Endothelial cell of umbilical vein (primary cell): ENCODE results near the gene PTPN23. TPM values are rescaled to one million over a fixed set of nuclear protein-coding genes. Genes with fewer than 3 reads are reported as not detected.

Experiments used
- BruUV-seq: library from RNA; stranded (reverse); fragments of 400-500 nt; replicated peaks from 2 replicates; lab custom pipeline; 2021; lab: Mats Ljungman, UMichigan
- CTCF ChIA-PET: fragments of 300-600, 350-600 bp; sonication (Branson Sonifier 250); formaldehyde crosslinking; loops from one replicate; lab custom pipeline; 2021; ENCODE audit warnings: antibody characterized with exemption, inconsistent platforms; lab: Charles Lee
- POLR2A ChIA-PET: fragments of 300-600, 350-600 bp; sonication (Branson Sonifier 250); formaldehyde crosslinking; loops from one replicate; lab custom pipeline; 2021; ENCODE audit warnings: antibody characterized with exemption, inconsistent platforms; lab: Charles Lee
- DNase-seq: peaks from one replicate; pipeline ENCODE4 v3.0.0-alpha.2; 2011; ENCODE audit warnings: low read depth, low spot score
- FAIRE-seq: peaks from 2 replicates; lab custom pipeline; 2011; peaks lifted over from hg19 to GRCh38; lab: Jason Lieb, UNC
- H2AFZ ChIP-seq: 2 replicates; pipeline ENCODE4 v1.6.0; 2012; ENCODE audit warnings: low read depth, low read length, control low read depth, inconsistent platforms
- H3K27ac ChIP-seq: 2 replicates; pipeline ENCODE4 v1.5.1; 2011; ENCODE audit warnings: low read depth, mild to moderate bottlenecking, control low read depth, low read length, moderate library complexity; ENCODE audit not compliant: insufficient read depth
- H3K27me3 ChIP-seq, 2 experiments: 2 replicates each; pipeline versions ENCODE4 v1.6.0 to v1.6.1; 2011; ENCODE audit warnings: low read length in 2 of 2, mixed read lengths in 1 of 2; ENCODE audit not compliant: control insufficient read depth in 2 of 2, insufficient read depth in 2 of 2
- H3K36me3 ChIP-seq, 2 experiments: 2 replicates in 1 of 2; 3 replicates in 1 of 2; pipeline ENCODE4 v1.5.1; 2011; ENCODE audit warnings: low read length in 2 of 2, mild to moderate bottlenecking in 1 of 2, moderate library complexity in 1 of 2; ENCODE audit not compliant: control insufficient read depth in 2 of 2, insufficient read depth in 2 of 2; ENCODE audit errors: extremely low read depth in 1 of 2
- H3K4me1 ChIP-seq: 3 replicates; pipeline ENCODE4 v1.5.1; 2011; ENCODE audit warnings: mild to moderate bottlenecking, low read length; ENCODE audit not compliant: control insufficient read depth, insufficient read depth; ENCODE audit errors: extremely low read depth
- H3K4me2 ChIP-seq: 2 replicates; pipeline ENCODE4 v1.6.1; 2011; ENCODE audit warnings: low read length, control low read depth, mixed read lengths; ENCODE audit not compliant: insufficient read depth
- H3K4me3 ChIP-seq, 3 experiments: fragments of 200-600 bp in 1 of 3; sonication (generic), shearing (Covaris generic) in 1 of 3; replicated peaks in 1 of 3; 2 replicates each; pipeline ENCODE4 v1.5.1; 2011 to 2016; ENCODE audit warnings: control low read depth in 3 of 3, low read length in 3 of 3, mild to moderate bottlenecking in 2 of 3, inconsistent platforms in 1 of 3, low read depth in 1 of 3, moderate library complexity in 1 of 3; ENCODE audit not compliant: insufficient read depth in 1 of 3
- H3K79me2 ChIP-seq: 2 replicates; pipeline ENCODE4 v1.6.0; 2012; ENCODE audit warnings: low read length, inconsistent platforms; ENCODE audit not compliant: control insufficient read depth, insufficient read depth
- H3K9ac ChIP-seq: replicated peaks from 2 replicates; pipeline ENCODE3; 2011; ENCODE audit warnings: low read length, control low read depth; ENCODE audit not compliant: insufficient read depth; ENCODE audit errors: extremely low read depth
- H3K9me1 ChIP-seq: replicated peaks from 3 replicates; pipeline ENCODE4 v1.6.0; 2011; ENCODE audit warnings: mild to moderate bottlenecking, low read length; ENCODE audit not compliant: control insufficient read depth, insufficient read depth; ENCODE audit errors: extremely low read depth
- H3K9me3 ChIP-seq: replicated peaks from 2 replicates; pipeline ENCODE4 v1.5.1; 2012; ENCODE audit warnings: low read length, inconsistent platforms; ENCODE audit not compliant: control insufficient read depth, insufficient read depth
- H4K20me1 ChIP-seq: replicated peaks from 2 replicates; pipeline ENCODE3; 2011; ENCODE audit warnings: mild to moderate bottlenecking, low read length; ENCODE audit not compliant: control insufficient read depth, insufficient read depth; ENCODE audit errors: extremely low read depth
- EZH2 ChIP-seq: IDR thresholded peaks from 2 replicates; pipeline ENCODE4 v1.6.1; 2012; ENCODE audit warnings: borderline replicate concordance, low read depth, mild to moderate bottlenecking, moderate library complexity, low read length, inconsistent platforms; ENCODE audit not compliant: severe bottlenecking
- FOS ChIP-seq: IDR thresholded peaks from 2 replicates; pipeline ENCODE4 v1.6.1; 2011; ENCODE audit warnings: mild to moderate bottlenecking, low read length, moderate library complexity, borderline replicate concordance; ENCODE audit not compliant: insufficient read depth
- GATA2 ChIP-seq: IDR thresholded peaks from 2 replicates; pipeline ENCODE4 v1.7.0; 2011; ENCODE audit warnings: low read depth, mild to moderate bottlenecking, moderate library complexity, mixed read lengths, low read length; ENCODE audit not compliant: insufficient read length, insufficient read depth
- JUN ChIP-seq: IDR thresholded peaks from 2 replicates; pipeline ENCODE4 v1.6.1; 2011; ENCODE audit warnings: borderline replicate concordance, low read depth; ENCODE audit not compliant: insufficient read length, insufficient read depth
- MYC ChIP-seq: IDR thresholded peaks from one replicate; pipeline ENCODE4 v1.6.1; 2011; ENCODE audit warnings: mild to moderate bottlenecking, low read depth, low read length
- POLR2A ChIP-seq: IDR thresholded peaks from 2 replicates; pipeline ENCODE4 v1.6.1; 2012; ENCODE audit warnings: low read depth, mild to moderate bottlenecking, control low read depth, low read length
- POLR2AphosphoS5 ChIP-seq: IDR thresholded peaks from 2 replicates; pipeline ENCODE4 v1.6.1; 2012; ENCODE audit warnings: low read depth, mild to moderate bottlenecking, control low read depth, low read length, moderate library complexity; ENCODE audit not compliant: insufficient read depth
- dilution Hi-C: fragments of 300-500 bp; cut with MboI; formaldehyde crosslinking; loops from one replicate; pipeline ENCODE4 v1.15.0; 2019; ENCODE audit warnings: low sequenced_read_pairs; ENCODE audit not compliant: extremely low pct_ligation_motif_present
- intact Hi-C: fragments of 100-400 bp; cut with micrococcal nuclease; formaldehyde crosslinking; loops from one replicate; pipeline ENCODE4 v1.10.0; 2022
- polyA plus RNA-seq, 4 experiments: library from polyadenylated mRNA; depleted of rRNA in 3 of 4; stranded (reverse) in 3 of 4; unstranded in 1 of 4; fragments of >200 nt; gene quantifications; 2 replicates each; pipeline versions ENCODE4 v1.2.1 to v1.2.3, GENCODE V29; 2011 to 2012; ENCODE audit warnings: missing spikeins in 1 of 4
- total RNA-seq: library from RNA; stranded (reverse); gene quantifications from 2 replicates; pipeline ENCODE4 v1.2.3, GENCODE V29; 2021
- TF ChIP-seq, protein P1 (sequence below), 2 donors: IDR thresholded peaks; 1 replicate in 1 of 2; 2 replicates in 1 of 2; pipeline ENCODE4 v1.5.1; 2011; ENCODE audit warnings: low read length in 2 of 2, mild to moderate bottlenecking in 2 of 2, moderate library complexity in 2 of 2, control low read depth in 1 of 2, inconsistent platforms in 1 of 2, low read depth in 1 of 2; ENCODE audit not compliant: insufficient read depth in 1 of 2; ENCODE audit errors: extremely low read depth in 1 of 2
- TF ChIP-seq, protein P2 (sequence below): IDR thresholded peaks from 2 replicates; pipeline ENCODE4 v1.6.1; 2011; ENCODE audit not compliant: insufficient read depth, insufficient read length

Gene PTPN23
- total and polyA plus RNA-seq, 2 donors (not counting 3 experiments of a cell fraction or from before 2014, with no cell fraction given): 8.5 to 63.5 TPM

DNA sequence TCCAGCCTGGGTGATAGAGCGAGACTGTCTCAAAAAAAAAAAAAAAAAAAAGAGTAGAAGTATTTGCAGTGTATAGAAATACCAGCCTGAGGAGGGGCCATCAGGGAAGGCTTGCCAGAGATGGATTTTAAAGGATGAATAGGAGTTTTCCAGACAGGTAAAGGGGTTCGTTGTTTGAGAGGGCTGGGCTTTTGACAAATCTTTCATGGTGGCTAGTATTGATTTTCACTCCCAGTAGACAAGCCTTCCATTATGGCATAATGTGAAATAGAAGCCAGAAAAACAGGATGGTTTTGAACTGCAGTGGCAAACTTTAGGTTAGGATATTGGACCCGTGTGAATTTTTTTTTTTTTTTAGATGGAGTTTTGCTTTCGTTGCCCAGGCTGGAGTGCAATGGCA is 3.6 kb downstream of the PTPN23 start:
- Histone ChIP-seq H3K27me3 (no peaks in the 10 kb centered on the region), H3K4me2 (no peak overlapping the region), H3K9me1 (no peaks in the 10 kb centered on the region), H3K4me3 (no peak overlapping the region), H3K79me2 (peaks cover 73% of the 10 kb centered on the region), H3K4me1 (peaks cover 12% of the 10 kb centered on the region), H3K9ac (no peak overlapping the region), H2AFZ (no peak overlapping the region), H4K20me1 (peaks cover 2% of the 10 kb centered on the region), H3K9me3 (no peaks in the 10 kb centered on the region), H3K27ac (no peak overlapping the region), H3K36me3 (no peaks in the 10 kb centered on the region)
- intact Hi-C loops: loop anchor here (5.0 kb wide), 2 partner anchors 102 to 222 kb away; partner anchors contain the start of genes KIF9, KLHL18 and SETD2
- dilution Hi-C loops: no loop called here
- DNase-seq (no peak), FAIRE-seq (no peak)
- ChIA-PET CTCF (no interaction called here), POLR2A (interaction anchor here (0.6 kb wide), 1 partner anchor 9 kb away, joined by 3 read pairs; no protein-coding TSS in a partner anchor)
- BruUV-seq: no TSS peak
- no peak for TF ChIP-seq EZH2
- TF ChIP-seq POLR2AphosphoS5: no peak
- TF ChIP-seq GATA2: no peak
- TF ChIP-seq, protein P1, sequence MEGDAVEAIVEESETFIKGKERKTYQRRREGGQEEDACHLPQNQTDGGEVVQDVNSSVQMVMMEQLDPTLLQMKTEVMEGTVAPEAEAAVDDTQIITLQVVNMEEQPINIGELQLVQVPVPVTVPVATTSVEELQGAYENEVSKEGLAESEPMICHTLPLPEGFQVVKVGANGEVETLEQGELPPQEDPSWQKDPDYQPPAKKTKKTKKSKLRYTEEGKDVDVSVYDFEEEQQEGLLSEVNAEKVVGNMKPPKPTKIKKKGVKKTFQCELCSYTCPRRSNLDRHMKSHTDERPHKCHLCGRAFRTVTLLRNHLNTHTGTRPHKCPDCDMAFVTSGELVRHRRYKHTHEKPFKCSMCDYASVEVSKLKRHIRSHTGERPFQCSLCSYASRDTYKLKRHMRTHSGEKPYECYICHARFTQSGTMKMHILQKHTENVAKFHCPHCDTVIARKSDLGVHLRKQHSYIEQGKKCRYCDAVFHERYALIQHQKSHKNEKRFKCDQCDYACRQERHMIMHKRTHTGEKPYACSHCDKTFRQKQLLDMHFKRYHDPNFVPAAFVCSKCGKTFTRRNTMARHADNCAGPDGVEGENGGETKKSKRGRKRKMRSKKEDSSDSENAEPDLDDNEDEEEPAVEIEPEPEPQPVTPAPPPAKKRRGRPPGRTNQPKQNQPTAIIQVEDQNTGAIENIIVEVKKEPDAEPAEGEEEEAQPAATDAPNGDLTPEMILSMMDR (IDR thresholded peaks at IDR 0.05; ENCODE audit: extremely low read depth in 1 of 2, insufficient read depth in 1 of 2, low read depth in 1 of 2, low read length in 2 of 2): no peak
- TF ChIP-seq, protein P2, sequence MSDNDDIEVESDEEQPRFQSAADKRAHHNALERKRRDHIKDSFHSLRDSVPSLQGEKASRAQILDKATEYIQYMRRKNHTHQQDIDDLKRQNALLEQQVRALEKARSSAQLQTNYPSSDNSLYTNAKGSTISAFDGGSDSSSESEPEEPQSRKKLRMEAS: no peak
- TF ChIP-seq POLR2A: no peak
- TF ChIP-seq MYC: no peak
- no peak for TF ChIP-seq FOS
- TF ChIP-seq JUN: no peak
